GM21423 (cell line): ENCODE results near the gene FAM89B.

ENCODE experiments used
- ATAC-seq: cut with Tn5 transposase; IDR thresholded peaks from one replicate; pipeline ENCODE4 v1.9.1; 2021; ENCODE audit warnings: mild to moderate bottlenecking, moderate library complexity; ENCODE audit not compliant: unreplicated experiment

The FAM89B gene

GRCh38 chr11:65609229-65609628 lies 36.9 kb downstream of the FAM89B start:
- no peak for ATAC-seq

GRCh38 chr11:65609665-65610064 lies 37.3 kb downstream of the FAM89B start:
- ATAC-seq = no peak

DNA sequence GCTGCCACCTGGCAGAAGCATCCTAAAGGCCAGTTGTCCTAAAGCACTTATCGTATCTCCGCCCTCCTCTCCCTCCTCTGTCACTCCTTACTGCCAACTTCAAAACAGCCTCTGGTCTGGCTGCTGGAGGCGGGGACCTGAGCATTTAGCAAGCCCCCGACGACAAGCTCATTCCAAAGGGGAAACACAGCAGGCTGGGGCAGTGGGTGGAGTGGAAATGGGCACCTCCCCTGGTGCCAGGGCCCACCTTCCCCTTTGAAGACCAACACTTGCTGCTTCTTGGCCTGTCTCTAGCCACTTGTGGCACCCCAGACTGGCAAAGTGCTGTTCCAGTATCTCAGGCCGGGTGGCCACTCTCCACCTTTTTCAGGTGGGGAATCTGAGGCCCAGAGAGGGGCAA lies 38.1 kb downstream of the FAM89B start:
- no peak for ATAC-seq

- ATAC-seq = no peak
Measured at GRCh38 chr11:65611028-65611757, 38.9 kb downstream of the FAM89B start.

- no peak for ATAC-seq
Measured at GRCh38 chr11:65611758-65612603, 39.6 kb downstream of the FAM89B start.

- ATAC-seq = no peak
Measured at GRCh38 chr11:65612691-65613090, 40.4 kb downstream of the FAM89B start.

DNA sequence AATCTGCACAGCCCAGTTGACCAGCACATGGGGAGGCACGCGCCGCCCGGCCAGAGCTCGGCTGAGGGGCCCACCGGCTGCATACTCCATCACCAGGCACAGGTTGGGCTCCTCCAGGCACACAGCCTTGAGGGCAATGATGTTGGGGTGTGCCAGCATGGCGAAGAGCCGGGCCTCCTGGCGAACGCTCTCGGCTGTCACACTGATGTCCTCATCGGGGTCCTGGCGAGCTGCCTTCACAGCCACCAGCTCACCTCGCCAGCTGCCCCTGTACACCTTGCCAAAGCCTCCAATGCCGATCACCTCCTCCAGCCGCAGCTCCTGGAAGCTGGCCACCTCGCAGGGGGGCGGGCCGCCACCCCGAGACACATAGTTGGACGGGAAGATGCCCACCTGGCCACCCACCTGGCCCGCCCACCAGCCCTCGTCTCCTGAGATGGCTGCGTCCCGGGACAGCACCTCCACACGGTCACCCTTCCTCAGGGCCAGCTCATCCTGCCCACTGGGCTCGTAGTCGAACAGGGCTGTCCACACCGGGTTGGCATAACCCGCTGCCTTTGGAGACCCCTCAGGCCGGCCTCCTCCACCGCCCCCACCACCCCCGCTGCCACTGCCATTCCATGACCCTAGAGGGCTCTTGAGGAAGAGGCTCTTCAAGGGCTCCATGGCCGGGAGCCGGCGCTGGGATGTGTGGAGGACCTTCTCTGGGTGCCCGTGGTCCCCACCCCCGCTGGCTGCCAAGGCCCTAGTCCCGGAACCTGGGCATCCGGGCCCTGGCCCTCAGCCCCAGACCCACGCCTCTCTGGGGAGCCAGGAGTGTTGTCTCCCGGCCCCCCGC lies 41.0 kb downstream of the FAM89B start:
- no peak for ATAC-seq

- peak; percentile 76 for ATAC-seq
Measured at GRCh38 chr11:65615229-65615949, 43.1 kb downstream of the FAM89B start, which contains the start of gene PCNX3. Gene PCNX3, plus strand, starts transcription at chr11:65615776. Its CDS starts 536 bp downstream, at chr11:65616312.

GRCh38 chr11:65615950-65616574 lies 43.7 kb downstream of the FAM89B start:
- peak; percentile 1 for ATAC-seq

DNA sequence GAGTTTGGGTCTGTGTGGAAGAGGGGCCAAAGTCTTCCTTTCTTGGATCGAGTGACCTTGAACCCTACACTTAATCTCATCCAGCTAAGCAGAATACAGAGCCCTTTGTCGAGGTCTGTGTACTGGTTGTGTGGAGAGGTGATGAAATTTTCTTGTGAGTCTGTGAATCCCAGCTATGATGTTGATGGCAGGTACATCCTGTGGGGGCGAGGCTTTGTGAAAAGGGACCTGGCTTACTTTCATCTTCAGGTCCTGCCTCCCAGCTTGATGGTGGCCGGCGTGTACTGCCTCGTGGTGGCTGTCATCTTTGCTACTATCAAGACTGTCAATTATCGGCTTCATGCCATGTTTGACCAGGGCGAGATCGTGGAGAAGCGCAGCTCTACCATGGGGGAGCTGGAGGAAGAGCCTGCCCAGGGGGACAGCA lies 44.2 kb downstream of the FAM89B start:
- no peak for ATAC-seq

GRCh38 chr11:65617136-65617850 lies 45.0 kb downstream of the FAM89B start:
- ATAC-seq = no peak

DNA sequence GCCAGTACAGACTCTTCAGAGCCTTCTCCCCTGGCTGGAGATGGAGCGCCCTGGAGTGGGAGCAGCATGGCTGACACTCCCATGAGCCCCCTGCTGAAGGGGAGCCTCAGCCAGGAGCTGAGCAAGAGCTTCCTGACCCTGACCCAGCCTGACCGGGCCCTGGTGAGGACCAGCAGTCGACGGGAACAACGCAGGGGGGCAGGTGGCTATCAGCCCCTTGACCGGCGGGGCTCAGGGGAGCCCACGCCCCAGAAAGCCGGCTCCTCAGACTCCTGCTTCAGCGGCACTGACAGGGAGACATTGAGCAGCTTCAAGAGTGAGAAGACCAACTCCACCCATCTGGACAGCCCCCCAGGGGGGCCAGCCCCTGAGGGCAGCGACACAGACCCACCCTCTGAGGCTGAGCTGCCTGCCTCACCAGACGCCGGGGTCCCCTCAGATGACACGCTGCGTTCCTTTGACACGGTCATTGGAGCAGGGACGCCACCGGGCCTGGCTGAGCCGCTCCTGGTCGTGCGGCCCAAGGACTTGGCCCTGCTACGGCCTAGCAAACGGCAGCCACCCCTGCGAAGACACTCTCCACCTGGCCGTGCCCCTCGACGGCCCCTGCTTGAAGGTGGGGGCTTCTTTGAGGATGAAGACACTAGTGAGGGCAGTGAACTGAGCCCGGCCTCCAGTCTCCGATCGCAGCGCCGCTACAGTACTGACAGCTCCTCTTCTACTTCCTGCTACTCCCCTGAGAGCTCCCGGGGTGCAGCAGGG lies 45.8 kb downstream of the FAM89B start:
- ATAC-seq = no peak

DNA sequence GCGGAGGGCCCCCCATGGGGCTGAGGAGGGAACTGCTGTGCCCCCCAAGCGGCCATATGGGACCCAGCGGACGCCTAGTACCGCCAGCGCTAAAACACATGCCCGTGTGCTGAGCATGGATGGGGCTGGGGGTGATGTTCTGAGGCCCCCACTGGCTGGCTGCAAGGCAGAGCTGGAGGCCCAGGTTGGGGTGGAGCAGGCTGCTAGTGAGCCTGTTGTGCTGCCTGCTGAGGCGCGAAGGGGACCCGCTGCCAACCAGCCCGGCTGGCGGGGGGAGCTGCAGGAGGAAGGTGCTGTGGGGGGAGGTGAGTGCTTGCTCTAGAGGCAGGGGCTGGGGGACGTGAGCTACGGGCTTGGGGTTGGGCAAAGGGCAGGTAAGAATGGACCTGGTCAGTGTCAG lies 46.4 kb downstream of the FAM89B start:
- ATAC-seq = no peak

DNA sequence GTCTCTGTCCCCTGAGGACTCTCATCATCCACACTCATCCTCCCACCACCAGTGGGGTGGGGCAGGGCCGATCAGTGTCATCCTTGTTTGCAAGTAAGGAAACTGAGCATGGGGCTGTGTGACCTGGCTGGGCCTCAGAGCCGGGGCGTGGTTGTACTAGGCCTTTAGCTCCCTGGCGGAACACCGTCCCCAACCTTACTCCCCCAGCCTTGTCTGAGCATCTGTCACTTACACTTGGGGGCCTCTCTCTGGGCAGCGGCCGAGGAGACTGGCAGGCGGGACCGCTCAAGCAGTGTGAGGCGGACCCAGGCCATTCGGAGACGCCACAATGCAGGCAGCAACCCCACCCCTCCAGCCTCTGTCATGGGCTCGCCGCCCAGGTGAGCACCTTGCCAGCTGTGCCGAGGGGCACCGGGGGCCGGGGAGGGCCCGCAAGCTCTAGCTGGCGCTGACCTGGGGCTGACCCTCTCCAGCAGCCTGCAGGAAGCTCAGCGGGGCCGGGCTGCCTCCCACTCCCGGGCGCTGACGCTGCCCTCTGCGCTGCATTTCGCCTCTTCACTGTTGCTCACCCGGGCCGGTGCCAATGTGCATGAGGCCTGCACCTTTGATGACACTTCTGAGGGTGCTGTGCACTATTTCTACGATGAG lies 47.1 kb downstream of the FAM89B start:
- ATAC-seq = no peak

GRCh38 chr11:65620666-65621065 lies 48.3 kb downstream of the FAM89B start:
- ATAC-seq = no peak

GRCh38 chr11:65621460-65621859 lies 49.1 kb downstream of the FAM89B start:
- no peak for ATAC-seq

GRCh38 chr11:65622011-65622410 lies 49.7 kb downstream of the FAM89B start:
- no peak for ATAC-seq

DNA sequence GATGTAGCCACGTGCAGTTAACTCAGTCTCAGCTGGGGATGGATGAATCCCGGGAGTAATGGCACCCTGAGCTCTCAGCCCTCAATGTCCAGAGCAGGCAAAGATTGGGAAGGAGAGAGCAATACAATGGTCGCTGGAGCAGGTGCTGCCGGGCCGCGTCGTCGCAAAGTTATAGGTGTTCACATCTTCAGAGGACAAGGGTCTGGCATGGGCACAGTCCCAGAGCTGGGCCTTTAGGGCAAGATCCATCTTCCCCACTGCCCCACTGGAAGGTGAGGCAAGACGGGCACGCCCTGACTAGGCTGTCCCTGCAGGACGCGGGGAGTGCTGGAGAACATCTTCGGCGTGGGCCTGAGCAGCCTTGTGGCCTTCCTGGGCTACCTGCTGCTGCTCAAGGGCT lies 50.8 kb downstream of the FAM89B start:
- no peak for ATAC-seq
